NT2/D1 (cell line): ENCODE data around the gene DCTN3.
A peak's percentile ranks its signal among the peaks of the same experiment; 100 is the strongest.

Source experiments
- DNase-seq: peaks from one replicate; pipeline ENCODE4 v3.0.0-alpha.2; 2011; ENCODE audit warnings: low read depth, low spot score
- H3K27me3 ChIP-seq: 2 replicates; pipeline ENCODE4 v1.6.0; 2011; ENCODE audit warnings: mild to moderate bottlenecking; ENCODE audit not compliant: insufficient read length, insufficient read depth
- H3K36me3 ChIP-seq: 2 replicates; pipeline ENCODE4 v1.6.1; 2011; ENCODE audit warnings: mild to moderate bottlenecking, low read length, mixed read lengths; ENCODE audit not compliant: insufficient read depth, insufficient read length
- H3K4me1 ChIP-seq: 2 replicates; pipeline ENCODE4 v1.5.1; 2011; ENCODE audit not compliant: insufficient read depth, insufficient read length
- H3K4me3 ChIP-seq: 2 replicates; pipeline ENCODE4 v1.5.1; 2011; ENCODE audit warnings: low read depth; ENCODE audit not compliant: insufficient read length
- H3K9ac ChIP-seq: 2 replicates; pipeline ENCODE4 v1.6.0; 2011; ENCODE audit warnings: low read depth; ENCODE audit not compliant: insufficient read length
- H3K9me3 ChIP-seq: 2 replicates; pipeline ENCODE4 v1.5.1; 2011; ENCODE audit warnings: mild to moderate bottlenecking, low read length; ENCODE audit not compliant: insufficient read depth
- SUZ12 ChIP-seq: IDR thresholded peaks from 2 replicates; pipeline ENCODE4 v1.6.1; 2011; ENCODE audit not compliant: insufficient read length, insufficient read depth; ENCODE audit errors: extremely low read depth
- YY1 ChIP-seq: IDR thresholded peaks from 2 replicates; pipeline ENCODE4 v1.6.1; 2011; ENCODE audit not compliant: insufficient read length, insufficient read depth
- ZNF274 ChIP-seq: IDR thresholded peaks from 2 replicates; pipeline ENCODE4 v1.6.1; 2011; ENCODE audit warnings: mild to moderate bottlenecking, low read depth, low read length

DCTN3 gene

GRCh38 chr9:34620061-34620994, at the start of gene DCTN3:
DCTN3 (minus strand) TSS chr9:34620495; CDS start chr9:34620464, 31 bp downstream.
- peak within 1 kb of the TSS; percentile 86 for H3K4me3 ChIP-seq
- H3K27me3 ChIP-seq = peaks cover 15% of the 10 kb centered on the region
- peaks cover 27% of the 10 kb centered on the region for H3K36me3 ChIP-seq
- no peaks in the 10 kb centered on the region for H3K9me3 ChIP-seq
- TF ChIP-seq YY1 = peak; percentile 30
- no peak for TF ChIP-seq ZNF274
- no peak for TF ChIP-seq SUZ12
- H3K4me1 ChIP-seq = no peaks in the 10 kb centered on the region
- peak; percentile 86 for DNase-seq
- H3K9ac ChIP-seq = peak within 1 kb of the TSS; percentile 88

- H3K27me3 ChIP-seq = no peaks in the 10 kb centered on the region
- H3K9ac ChIP-seq = peak overlapping the region; percentile 93
- no peak for TF ChIP-seq SUZ12
- TF ChIP-seq YY1 = no peak
- no peak for TF ChIP-seq ZNF274
- DNase-seq = peak; percentile 81
- H3K4me1 ChIP-seq = peaks cover 4% of the 10 kb centered on the region
- peak overlapping the region; percentile 84 for H3K4me3 ChIP-seq
- H3K36me3 ChIP-seq = peaks cover 29% of the 10 kb centered on the region
- H3K9me3 ChIP-seq = peaks cover 21% of the 10 kb centered on the region; the same call in 1 of the 2 replicates
Observed at GRCh38 chr9:34665381-34666250, 45.3 kb upstream of the DCTN3 start.

GRCh38 chr9:34665067-34665380, 44.7 kb upstream of the DCTN3 start:
- H3K4me3 ChIP-seq = peak overlapping the region; percentile 57

GRCh38 chr9:34664281-34665066, 44.2 kb upstream of the DCTN3 start:
- no peak for TF ChIP-seq YY1
- no peak for TF ChIP-seq ZNF274
- no peak for TF ChIP-seq SUZ12

More at GRCh38 chr9:34665067-34665380, 44.7 kb upstream of the DCTN3 start:
- Histone ChIP-seq H3K27me3 (no peaks in the 10 kb centered on the region), H3K9me3 (peaks cover 15% of the 10 kb centered on the region; the same call in 1 of the 2 replicates), H3K4me1 (peaks cover 4% of the 10 kb centered on the region), H3K36me3 (peaks cover 31% of the 10 kb centered on the region), H3K9ac (peak overlapping the region; percentile 85)
- no peak for DNase-seq
- TF ChIP-seq ZNF274 (no peak), SUZ12 (no peak), YY1 (no peak)

GRCh38 chr9:34663303-34663605, 43.0 kb upstream of the DCTN3 start:
- peaks cover 3% of the 10 kb centered on the region; the same call in 1 of the 2 replicates for H3K9me3 ChIP-seq
- H3K36me3 ChIP-seq = peaks cover 21% of the 10 kb centered on the region
- no peak overlapping the region for H3K4me3 ChIP-seq
- no peak for DNase-seq
- TF ChIP-seq SUZ12 = no peak
- TF ChIP-seq YY1 = no peak
- TF ChIP-seq ZNF274 = no peak
- H3K4me1 ChIP-seq = peaks cover 4% of the 10 kb centered on the region
- no peak overlapping the region for H3K9ac ChIP-seq
- H3K27me3 ChIP-seq = no peaks in the 10 kb centered on the region

More at GRCh38 chr9:34664281-34665066, 44.2 kb upstream of the DCTN3 start:
- peak; percentile 78 for DNase-seq
- Histone ChIP-seq H3K9ac (peak overlapping the region; percentile 85), H3K4me1 (peaks cover 4% of the 10 kb centered on the region), H3K27me3 (no peaks in the 10 kb centered on the region), H3K9me3 (peaks cover 10% of the 10 kb centered on the region; the same call in 1 of the 2 replicates), H3K4me3 (peak overlapping the region; percentile 57), H3K36me3 (peaks cover 30% of the 10 kb centered on the region)

- peaks cover 4% of the 10 kb centered on the region for H3K4me1 ChIP-seq
- no peaks in the 10 kb centered on the region for H3K27me3 ChIP-seq
- peaks cover 16% of the 10 kb centered on the region for H3K36me3 ChIP-seq
- TF ChIP-seq ZNF274 (no peak), SUZ12 (no peak), YY1 (no peak)
- no peaks in the 10 kb centered on the region for H3K9me3 ChIP-seq
- H3K4me3 ChIP-seq = no peak within 1 kb of the TSS
- no peak within 1 kb of the TSS for H3K9ac ChIP-seq
- no peak for DNase-seq
Observed at GRCh38 chr9:34662526-34663302, 42.4 kb upstream of the DCTN3 start, which contains the start of gene CCL27. CCL27 (minus strand) TSS chr9:34662657; CDS start chr9:34662633, 24 bp downstream.
